ENCODE results near the gene EXOC6B.

The EXOC6B gene

DNA sequence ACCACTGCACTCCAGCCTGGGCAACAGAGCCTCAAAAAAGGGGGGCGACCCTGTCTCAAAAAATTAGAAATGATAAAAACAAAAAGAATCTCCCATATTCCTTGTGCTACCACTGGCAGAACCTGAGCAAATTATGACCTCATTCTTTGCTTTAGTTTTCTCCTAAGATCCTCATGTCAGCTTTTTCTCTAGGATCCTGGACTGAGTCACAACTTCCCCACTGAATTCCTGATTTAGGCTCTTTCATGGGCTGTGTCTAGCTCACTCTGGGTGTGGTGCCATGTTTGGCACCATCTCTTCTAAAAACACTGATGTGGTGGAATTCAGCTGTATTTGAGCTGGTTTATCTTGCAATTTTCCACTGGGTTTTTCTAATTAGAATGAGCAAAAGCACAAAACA, 37.1 kb downstream of the EXOC6B start:
- DNase-seq (ENCODE audit: low spot score), result no peak

- no peak for DNase-seq (ENCODE audit: low spot score)
Observed at GRCh38 chr2:72785517-72785916, 40.3 kb downstream of the EXOC6B start.

DNA sequence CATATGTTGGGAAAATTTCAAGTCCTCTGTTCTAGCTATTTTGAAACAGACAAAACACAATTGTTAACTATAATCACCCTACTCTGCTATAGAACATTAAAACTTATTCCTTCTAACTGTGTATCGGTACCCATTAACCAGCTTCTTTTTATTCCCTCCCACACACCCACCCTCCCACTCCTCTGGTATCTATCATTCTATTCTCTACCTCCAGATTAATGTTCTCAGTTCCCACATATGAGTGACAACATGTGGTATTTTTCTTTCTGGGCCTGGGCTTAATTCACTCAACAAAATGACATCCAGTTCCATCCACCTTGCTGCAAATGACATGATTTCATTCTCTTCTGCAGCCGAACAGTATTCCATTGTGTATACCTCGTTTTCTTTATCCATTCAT, 43.3 kb downstream of the EXOC6B start:
- DNase-seq (ENCODE audit: low spot score), result peak; percentile 23

- no peak for DNase-seq (ENCODE audit: low spot score)
Observed at GRCh38 chr2:72781480-72781879, 44.4 kb downstream of the EXOC6B start.

GRCh38 chr2:72780477-72780876, 45.4 kb downstream of the EXOC6B start:
- peak; percentile 55 for DNase-seq (ENCODE audit: low spot score)

GRCh38 chr2:72779495-72779894, 46.3 kb downstream of the EXOC6B start:
- no peak for DNase-seq (ENCODE audit: low spot score)

DNA sequence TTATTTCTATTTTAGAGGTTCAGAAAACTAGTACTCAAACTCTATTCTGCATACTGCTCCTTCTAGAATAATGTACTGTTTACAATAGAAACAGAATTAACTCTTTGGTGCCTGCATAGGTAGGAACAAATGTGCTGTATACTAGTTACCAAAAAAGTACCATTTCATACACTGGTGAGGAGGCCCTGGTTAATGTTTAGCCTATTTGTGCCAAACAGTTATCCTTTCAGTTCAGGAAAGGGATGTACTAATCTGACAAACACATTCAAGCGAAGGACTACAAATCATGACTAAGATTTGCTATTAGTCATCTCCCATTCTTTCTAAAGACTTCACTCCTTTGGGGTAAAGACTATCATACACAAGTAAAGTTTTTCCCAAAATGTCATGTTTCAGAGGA, 47.4 kb downstream of the EXOC6B start:
- DNase-seq (ENCODE audit: low spot score), result no peak

DNA sequence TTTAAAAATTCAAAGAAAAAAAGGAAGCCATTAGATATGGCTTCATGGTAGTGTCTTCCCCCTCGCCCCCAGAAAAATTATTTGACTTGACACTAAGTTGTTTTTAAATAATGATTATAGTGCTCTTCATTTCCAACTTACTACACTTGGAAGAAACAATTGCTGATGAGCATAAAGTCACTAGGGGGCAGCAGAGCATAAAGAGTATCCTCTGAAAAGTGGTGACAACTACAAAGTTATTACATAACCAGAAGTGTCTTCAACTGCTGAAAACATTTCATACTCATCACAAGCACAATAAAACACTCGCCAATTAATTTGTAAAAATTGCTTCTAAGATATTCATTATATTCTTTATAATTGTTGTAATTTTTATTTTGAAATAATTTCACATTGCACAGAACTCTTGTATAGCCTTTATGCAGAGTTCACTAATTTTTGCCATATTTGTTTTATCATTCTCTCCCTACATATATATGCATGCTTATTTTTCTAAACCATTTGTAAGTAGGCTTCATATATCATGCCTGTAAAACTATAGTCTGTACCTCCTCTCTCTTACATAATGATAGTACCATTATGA, 54.9 kb downstream of the EXOC6B start:
- DNase-seq (ENCODE audit: low spot score), result peak; percentile 84

GRCh38 chr2:72765997-72766609, 59.7 kb downstream of the EXOC6B start:
- DNase-seq (ENCODE audit: low spot score), result no peak

DNA sequence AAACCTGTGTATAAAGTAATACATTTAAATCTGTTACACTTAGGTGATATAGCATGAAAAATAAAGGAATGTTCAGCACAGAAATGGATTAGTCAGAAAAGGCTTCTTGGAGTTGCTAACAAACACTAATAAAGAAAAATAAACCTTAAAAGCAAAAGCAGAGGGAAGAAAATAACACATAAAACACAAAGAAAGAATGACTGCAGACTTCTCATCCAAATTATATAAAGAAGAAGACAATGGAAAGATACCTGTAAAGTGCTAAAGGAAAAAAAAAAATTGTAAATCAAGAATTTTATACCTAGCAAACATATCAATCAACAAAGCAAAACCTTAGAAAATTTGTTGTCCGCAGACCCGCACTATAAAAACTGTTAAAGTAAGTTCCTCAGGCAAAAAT, 63.6 kb downstream of the EXOC6B start:
- no peak for DNase-seq (ENCODE audit: low spot score)

GRCh38 chr2:72759755-72760154, 66.1 kb downstream of the EXOC6B start:
- DNase-seq (ENCODE audit: low spot score), result no peak

DNA sequence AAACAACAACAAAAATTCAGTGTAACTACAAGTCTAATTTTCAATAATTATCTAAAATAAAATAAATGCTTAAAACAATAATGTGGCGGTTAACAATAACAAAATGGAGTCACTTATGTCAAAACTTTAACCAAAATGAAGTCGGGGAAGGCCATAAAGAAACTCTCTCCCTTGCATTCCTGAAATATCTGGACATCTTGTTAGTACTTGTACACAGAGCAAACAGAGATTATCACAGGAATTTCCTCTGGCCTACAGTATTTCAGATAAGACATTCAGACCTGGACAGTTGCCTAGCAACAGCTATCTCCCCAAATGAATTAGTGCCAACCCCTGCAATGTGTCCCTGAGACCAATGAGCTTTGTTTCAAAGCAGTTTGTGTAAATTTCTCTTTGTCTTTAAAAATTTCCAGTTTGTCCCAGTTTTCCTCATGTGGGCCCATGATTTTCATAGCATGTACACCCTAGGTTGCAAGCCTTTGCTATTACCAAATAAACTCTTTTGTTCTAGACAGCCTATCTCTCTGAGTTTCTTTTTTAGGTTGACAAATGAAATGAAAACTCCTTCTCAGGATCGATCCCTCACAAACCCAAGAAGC, 68.6 kb downstream of the EXOC6B start:
- DNase-seq (ENCODE audit: low spot score), result no peak

DNA sequence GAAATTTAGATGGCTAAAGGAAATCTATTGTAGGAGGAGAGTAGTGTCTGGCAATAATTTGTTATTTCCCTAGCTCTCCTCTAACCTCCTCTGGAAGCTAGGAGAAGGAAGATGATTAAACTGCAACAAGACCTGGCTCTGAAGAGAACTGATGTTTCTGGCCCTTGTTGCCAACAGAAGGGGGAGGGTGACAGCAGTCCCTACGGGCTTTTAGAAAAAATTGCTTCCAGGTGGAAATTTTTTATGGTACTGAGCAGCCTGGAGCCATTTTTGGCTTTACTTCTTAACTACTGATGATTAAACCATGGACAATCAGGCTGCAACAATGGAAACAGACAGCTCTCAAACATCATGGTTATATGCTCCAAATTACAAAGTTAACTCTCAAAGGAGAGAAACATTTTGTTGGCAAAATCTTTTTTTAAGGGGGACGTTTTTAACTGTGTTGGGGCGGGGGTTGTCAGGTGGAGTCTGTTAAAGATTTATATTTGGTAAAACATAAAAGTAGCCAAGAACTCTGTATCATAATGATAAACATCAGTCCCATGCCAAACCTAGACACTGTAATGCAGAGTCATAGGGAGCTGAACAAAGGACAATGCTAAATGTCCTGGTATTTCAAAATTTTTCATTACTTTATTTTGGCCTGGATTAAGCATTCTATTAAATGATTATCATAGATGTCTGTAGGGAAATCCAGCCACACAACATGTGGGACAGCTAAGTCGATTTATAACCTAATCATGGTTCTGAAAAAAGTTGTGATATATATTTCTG, 70.0 kb downstream of the EXOC6B start:
- no peak for DNase-seq (ENCODE audit: low spot score)

DNA sequence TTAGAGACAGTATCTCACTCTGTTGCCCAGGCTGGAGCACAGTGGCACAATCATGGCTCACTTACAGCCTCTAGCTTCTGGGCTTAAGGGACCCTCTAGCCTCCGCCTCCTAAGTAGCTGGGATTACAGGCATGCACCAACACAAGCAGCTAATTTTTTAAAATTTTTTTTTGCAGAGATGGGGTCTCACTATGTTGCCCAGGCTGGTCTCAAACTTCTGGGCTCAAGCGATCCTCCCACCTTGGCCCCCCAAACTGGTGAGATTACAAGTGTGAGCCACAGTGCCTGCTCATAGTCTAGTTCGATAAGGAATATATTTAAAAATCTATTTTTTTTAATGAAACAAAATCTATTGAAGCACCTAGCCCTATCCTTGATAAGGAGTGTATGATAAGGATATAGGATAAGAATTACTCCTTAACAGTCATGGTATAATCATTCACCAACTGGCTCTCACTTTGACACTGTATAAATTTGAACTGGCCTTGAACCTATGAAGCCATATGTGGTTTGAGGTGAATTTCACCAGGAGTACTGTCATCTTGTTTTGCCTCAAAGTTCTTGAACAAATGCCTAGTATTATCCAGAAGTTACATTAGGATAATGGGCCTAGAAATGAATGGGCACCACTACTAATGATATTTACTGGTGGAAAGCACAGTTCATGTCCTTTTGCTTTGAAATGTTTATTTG, 71.1 kb downstream of the EXOC6B start:
- no peak for DNase-seq (ENCODE audit: low spot score)

DNA sequence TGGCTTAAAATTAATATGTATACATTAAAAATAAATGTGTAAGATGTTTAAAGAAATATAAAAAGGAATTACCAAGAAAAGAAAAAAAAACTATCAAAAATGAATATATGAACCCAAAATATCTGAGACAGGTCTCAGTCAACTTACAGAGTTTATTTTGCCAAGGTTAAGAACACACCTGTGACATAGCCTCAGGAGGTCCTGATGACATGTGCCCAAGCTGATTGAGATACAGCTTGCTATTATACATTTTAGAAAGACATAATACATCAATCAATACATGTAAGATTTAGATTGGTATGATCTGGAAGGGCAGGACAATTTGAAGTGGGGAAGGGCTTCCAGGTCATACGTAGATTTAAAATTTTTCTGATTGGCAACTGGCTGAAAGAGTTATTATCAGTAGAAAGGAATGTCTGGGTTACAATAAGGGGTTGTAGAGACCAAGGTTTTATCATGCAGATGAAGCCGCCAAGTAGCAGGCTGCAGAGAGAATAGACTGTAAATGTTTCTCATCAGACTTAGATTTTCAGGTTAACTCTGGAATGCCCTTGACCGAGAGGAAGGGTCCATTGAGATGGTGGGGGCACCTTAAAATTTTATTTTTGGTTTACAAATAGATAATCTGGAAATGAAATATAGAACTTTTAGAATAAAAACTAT, 74.7 kb downstream of the EXOC6B start:
- no peak for DNase-seq (ENCODE audit: low spot score)

- no peak for DNase-seq (ENCODE audit: low spot score)
Observed at GRCh38 chr2:72750466-72750865, 75.4 kb downstream of the EXOC6B start.

- no peak for DNase-seq (ENCODE audit: low spot score)
Observed at GRCh38 chr2:72747344-72747743, 78.5 kb downstream of the EXOC6B start.

GRCh38 chr2:72745679-72746368, 80.0 kb downstream of the EXOC6B start:
- DNase-seq (ENCODE audit: low spot score), result peak; percentile 75

GRCh38 chr2:72744049-72744448, 81.8 kb downstream of the EXOC6B start:
- DNase-seq (ENCODE audit: low spot score), result peak; percentile 6

- DNase-seq (ENCODE audit: low spot score), result no peak
Observed at GRCh38 chr2:72743481-72743880, 82.4 kb downstream of the EXOC6B start.

DNA sequence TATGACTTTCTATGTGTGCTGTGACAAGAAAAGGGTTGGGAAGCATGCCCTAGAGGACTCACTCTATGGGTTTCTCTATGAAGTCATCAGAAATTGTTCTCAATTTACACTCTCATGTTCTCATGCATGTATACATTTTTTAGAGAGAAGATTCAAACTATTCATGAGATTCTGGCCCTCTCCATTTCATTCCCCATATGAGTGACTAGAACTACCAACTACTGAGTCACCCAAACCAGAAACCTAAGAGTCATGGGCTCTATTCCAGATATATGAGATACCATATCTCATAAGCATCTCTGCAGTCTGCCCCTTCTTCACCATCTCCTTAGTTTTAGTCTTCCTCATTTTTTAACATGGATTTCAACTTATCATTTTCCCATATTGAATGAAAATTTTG, 87.7 kb downstream of the EXOC6B start:
- DNase-seq (ENCODE audit: low spot score), result no peak

Data from Ammon's horn (tissue), 1 donor.